IMR-90 (cell line): Measurements from ENCODE around the gene ARL14. TPM values are rescaled to one million over a fixed set of nuclear protein-coding genes. Genes with fewer than 3 reads are reported as not detected.
A peak's percentile ranks its signal among the peaks of the same experiment; 100 is the strongest.

Source experiments
- ATAC-seq: fragments of 200-7000 bp; cut with Tn5 transposase; 2 replicates; pipeline ENCODE4 v1.9.1; 2020; ENCODE audit warnings: low read depth, mild to moderate bottlenecking, moderate library complexity
- BruUV-seq: library from RNA; stranded (reverse); fragments of 400-500 nt; replicated peaks from 2 replicates; lab custom pipeline; 2021; lab: Mats Ljungman, UMichigan
- CTCF ChIA-PET: fragments of 300-600 bp; formaldehyde crosslinking; extraction: SDS; loops from one replicate; lab custom pipeline; 2021; ENCODE audit warnings: antibody characterized with exemption; lab: Yijun Ruan, JAX
- POLR2A ChIA-PET: fragments of 300-600 bp; sonication (Branson Sonifier 250); formaldehyde crosslinking; loops from one replicate; lab custom pipeline; 2022; ENCODE audit warnings: antibody characterized with exemption; ENCODE audit not compliant: unreplicated experiment; lab: Charles Lee
- DNase-seq: peaks from one replicate; pipeline ENCODE4 v3.0.0; 2013
- H2AFZ ChIP-seq: replicated peaks from 2 replicates; pipeline ENCODE3; 2013; ENCODE audit warnings: low read length, mild to moderate bottlenecking; ENCODE audit not compliant: poor library complexity
- H2AK5ac ChIP-seq: 2 replicates; pipeline ENCODE4 v1.6.1; 2013; ENCODE audit warnings: low read depth, low read length, inconsistent platforms
- H2AK9ac ChIP-seq: replicated peaks from 2 replicates; pipeline ENCODE3; 2013; ENCODE audit warnings: mild to moderate bottlenecking, low read depth, low read length, moderate library complexity; ENCODE audit not compliant: poor library complexity
- H2BK120ac ChIP-seq: 2 replicates; pipeline ENCODE4 v1.6.1; 2013; ENCODE audit warnings: low read depth, low read length, inconsistent platforms
- H2BK15ac ChIP-seq: 3 replicates; pipeline ENCODE4 v1.6.1; 2013; ENCODE audit warnings: low read depth, low read length, inconsistent platforms
- H2BK20ac ChIP-seq: 2 replicates; pipeline ENCODE4 v1.6.1; 2013; ENCODE audit warnings: low read depth, mild to moderate bottlenecking, inconsistent platforms, low read length, moderate library complexity
- H2BK5ac ChIP-seq: 2 replicates; pipeline ENCODE4 v1.6.1; 2013; ENCODE audit warnings: mild to moderate bottlenecking, low read depth, low read length, inconsistent platforms; ENCODE audit not compliant: poor library complexity, severe bottlenecking
- H3K14ac ChIP-seq: replicated peaks from 2 replicates; pipeline ENCODE4 v1.6.1; 2013; ENCODE audit warnings: low read depth, low read length, inconsistent platforms
- H3K18ac ChIP-seq: 2 replicates; pipeline ENCODE4 v1.6.1; 2013; ENCODE audit warnings: low read depth, low read length, control low read depth
- H3K23ac ChIP-seq: 2 replicates; pipeline ENCODE4 v1.6.1; 2013; ENCODE audit warnings: low read depth, low read length, inconsistent platforms
- H3K27ac ChIP-seq: 2 replicates; pipeline ENCODE4 v1.5.1; 2013; ENCODE audit warnings: mild to moderate bottlenecking, control low read depth, low read length; ENCODE audit not compliant: insufficient read depth
- H3K27me3 ChIP-seq: 2 replicates; pipeline ENCODE4 v1.6.1; 2013; ENCODE audit warnings: low read length; ENCODE audit not compliant: control insufficient read depth, insufficient read depth
- H3K36me3 ChIP-seq: 2 replicates; pipeline ENCODE4 v1.6.1; 2013; ENCODE audit warnings: low read length, mixed read lengths; ENCODE audit not compliant: control insufficient read depth, insufficient read depth
- H3K4ac ChIP-seq: 2 replicates; pipeline ENCODE4 v1.6.1; 2013; ENCODE audit warnings: low read depth, low read length, inconsistent platforms
- H3K4me1 ChIP-seq: 2 replicates; pipeline ENCODE4 v1.6.1; 2013; ENCODE audit warnings: low read length, mixed read lengths; ENCODE audit not compliant: control insufficient read depth, insufficient read depth
- H3K4me2 ChIP-seq: 2 replicates; pipeline ENCODE4 v1.6.1; 2013; ENCODE audit warnings: low read depth, mild to moderate bottlenecking, control low read depth, low read length, moderate library complexity
- H3K4me3 ChIP-seq: 2 replicates; pipeline ENCODE4 v1.5.1; 2013; ENCODE audit warnings: low read depth, mild to moderate bottlenecking, control low read depth, low read length, moderate library complexity; ENCODE audit not compliant: insufficient read depth
- H3K56ac ChIP-seq: 2 replicates; pipeline ENCODE4 v1.6.1; 2013; ENCODE audit warnings: low read length, inconsistent platforms; ENCODE audit not compliant: insufficient read depth; ENCODE audit errors: extremely low read depth
- H3K79me1 ChIP-seq, 2 experiments: 2 replicates each; pipeline ENCODE4 v1.6.1; 2013; ENCODE audit warnings: low read length in 2 of 2, inconsistent platforms in 1 of 2, low read depth in 1 of 2
- H3K9ac ChIP-seq: 2 replicates; pipeline ENCODE4 v1.6.1; 2013; ENCODE audit warnings: low read depth, low read length, control low read depth
- H3K9me1 ChIP-seq: 2 replicates; pipeline ENCODE4 v1.6.1; 2013; ENCODE audit warnings: low read length, inconsistent platforms; ENCODE audit not compliant: insufficient read depth
- H3K9me3 ChIP-seq: 2 replicates; pipeline ENCODE4 v1.6.1; 2013; ENCODE audit warnings: low read length; ENCODE audit not compliant: control insufficient read depth, insufficient read depth
- H4K20me1 ChIP-seq: 2 replicates; pipeline ENCODE4 v1.6.1; 2013; ENCODE audit warnings: low read length, inconsistent platforms; ENCODE audit not compliant: insufficient read depth
- H4K5ac ChIP-seq: 2 replicates; pipeline ENCODE4 v1.6.1; 2013; ENCODE audit warnings: mild to moderate bottlenecking, low read depth, low read length, control low read depth
- H4K8ac ChIP-seq, 2 experiments: 2 replicates each; pipeline ENCODE4 v1.6.1; 2013; ENCODE audit warnings: low read depth in 2 of 2, low read length in 2 of 2, control low read depth in 1 of 2, inconsistent platforms in 1 of 2
- H4K91ac ChIP-seq: 2 replicates; pipeline ENCODE4 v1.6.1; 2013; ENCODE audit warnings: low read depth, low read length, inconsistent platforms; ENCODE audit not compliant: insufficient read depth
- CHD1 ChIP-seq: IDR thresholded peaks from 2 replicates; pipeline ENCODE4 v1.6.1; 2012; ENCODE audit warnings: low read depth, low read length, improper control_type of control experiment
- CTCF ChIP-seq: conservative IDR thresholded peaks from 2 replicates; pipeline ENCODE4 v1.5.1; 2012; ENCODE audit warnings: mild to moderate bottlenecking, low read depth, low read length, improper control_type of control experiment
- MAFK ChIP-seq: IDR thresholded peaks from 2 replicates; pipeline ENCODE4 v1.6.1; 2012; ENCODE audit warnings: low read depth, low read length, improper control_type of control experiment
- RAD21 ChIP-seq: IDR thresholded peaks from 2 replicates; pipeline ENCODE4 v1.6.1; 2012; ENCODE audit warnings: low read length, improper control_type of control experiment
- SMC3 ChIP-seq: fragments of 150-350 bp; IDR thresholded peaks from 2 replicates; pipeline ENCODE4 v1.6.1; 2016; ENCODE audit warnings: low read depth, mild to moderate bottlenecking, antibody characterized with exemption, low read length, moderate library complexity
- WGBS, 2 experiments: methylation state at CpG; one replicate each; pipeline versions ENCODE4 v1.1.5 to v1.1.7; 2013; ENCODE audit warnings: missing lambda C conversion rate in 2 of 2; ENCODE audit not compliant: insufficient read length in 1 of 2; ENCODE audit errors: extremely low coverage in 2 of 2; 5-methylcytosine and 5-hydroxymethylcytosine counted together
- dilution Hi-C: fragments of 300-500 bp; cut with HindIII; formaldehyde crosslinking; loops from one replicate; pipeline ENCODE4 v1.14.3; 2018; ENCODE audit warnings: low sequenced_read_pairs; ENCODE audit not compliant: unreplicated experiment
- in situ Hi-C: fragments of 300-500 bp; cut with MboI; formaldehyde crosslinking; loops from 3 replicates; pipeline ENCODE4 v1.14.3; 2019; ENCODE audit warnings: low sequenced_read_pairs, inconsistent platforms, mixed read lengths
- intact Hi-C: fragments of 100-400 bp; cut with micrococcal nuclease; formaldehyde crosslinking; loops from 2 replicates; pipeline ENCODE4 v1.10.0; 2022
- polyA plus RNA-seq, 3 experiments: library from polyadenylated mRNA; depleted of rRNA; stranded (reverse); fragments of >200 nt; gene quantifications; 2 replicates each; pipeline ENCODE4 v1.2.3, GENCODE V29; 2012; ENCODE audit warnings: low replicate concordance in 1 of 3
- total RNA-seq: library from RNA; depleted of rRNA; stranded (reverse); fragments of >200 nt; gene quantifications from 2 replicates; pipeline ENCODE4 v1.2.3, GENCODE V29; 2012

ARL14 gene
- total and polyA plus RNA-seq, 2 of the 4 experiments (the other 2 are of a cell fraction): 0.15 to 0.18 TPM

- no peak overlapping the region for H2BK20ac ChIP-seq
- no peak overlapping the region for H3K27ac ChIP-seq
- in situ Hi-C loops: no loop called here
- H3K4me2 ChIP-seq: no peak overlapping the region
- no peaks in the 10 kb centered on the region for H3K27me3 ChIP-seq
- no peak overlapping the region for H3K4me3 ChIP-seq
- TF ChIP-seq CHD1: no peak
- no peak for TF ChIP-seq MAFK
- TF ChIP-seq RAD21: peak; percentile 40
- TF ChIP-seq SMC3: peak; percentile 35; the same call in 1 of the 2 replicates
- peak; percentile 45 for TF ChIP-seq CTCF
- WGBS, 2 experiments: no CpG with 5 or more reads among the region's 6 CpGs
- no peak overlapping the region for H4K91ac ChIP-seq
- no peaks in the 10 kb centered on the region for H3K9me1 ChIP-seq
- H3K9me3 ChIP-seq: no peaks in the 10 kb centered on the region
- no peak overlapping the region for H3K56ac ChIP-seq
- ATAC-seq: peak; percentile 62
- H3K18ac ChIP-seq: no peak overlapping the region
- dilution Hi-C loops: no loop called here
- peak; percentile 24 for DNase-seq
- intact Hi-C loops: loop anchor here (1.0 to 5.0 kb wide), 2 partner anchors 255 to 735 kb away; no protein-coding TSS in a partner anchor
- H4K20me1 ChIP-seq: no peaks in the 10 kb centered on the region
- H2AK9ac ChIP-seq: no peak overlapping the region
- H2AK5ac ChIP-seq: no peak overlapping the region
- ChIA-PET POLR2A (interaction anchor here (0.6 kb wide), 1 partner anchor 256 kb away, joined by 3 read pairs; no protein-coding TSS in a partner anchor), CTCF (interaction anchor here (0.5 to 1.7 kb wide), 3 partner anchors 11 to 741 kb away, joined by 4 to 7 read pairs (median 6); no protein-coding TSS in a partner anchor)
- H3K9ac ChIP-seq: no peak overlapping the region
- H3K23ac ChIP-seq: no peak overlapping the region
- H4K5ac ChIP-seq: no peak overlapping the region
- no peak overlapping the region for H3K14ac ChIP-seq
- no peak overlapping the region for H2AFZ ChIP-seq
- no peaks in the 10 kb centered on the region for H3K36me3 ChIP-seq
- H2BK5ac ChIP-seq: no peak overlapping the region
- H2BK120ac ChIP-seq: no peak overlapping the region
- H3K4me1 ChIP-seq: no peaks in the 10 kb centered on the region
- H4K8ac ChIP-seq: no peak overlapping the region
- H2BK15ac ChIP-seq: no peak overlapping the region
- no peaks in the 10 kb centered on the region for H3K79me1 ChIP-seq
- no TSS peak for BruUV-seq
- H3K4ac ChIP-seq: no peak overlapping the region
Observed at GRCh38 chr3:160686955-160687535, 10.1 kb downstream of the ARL14 start.
